ENCODE data around the gene MYBBP1A. TPM values are rescaled to one million over a fixed set of nuclear protein-coding genes. Genes with fewer than 3 reads are reported as not detected.

The MYBBP1A gene
- polyA plus RNA-seq, 3 donors = 29.9 to 32.4 (median 31.5) TPM

DNA sequence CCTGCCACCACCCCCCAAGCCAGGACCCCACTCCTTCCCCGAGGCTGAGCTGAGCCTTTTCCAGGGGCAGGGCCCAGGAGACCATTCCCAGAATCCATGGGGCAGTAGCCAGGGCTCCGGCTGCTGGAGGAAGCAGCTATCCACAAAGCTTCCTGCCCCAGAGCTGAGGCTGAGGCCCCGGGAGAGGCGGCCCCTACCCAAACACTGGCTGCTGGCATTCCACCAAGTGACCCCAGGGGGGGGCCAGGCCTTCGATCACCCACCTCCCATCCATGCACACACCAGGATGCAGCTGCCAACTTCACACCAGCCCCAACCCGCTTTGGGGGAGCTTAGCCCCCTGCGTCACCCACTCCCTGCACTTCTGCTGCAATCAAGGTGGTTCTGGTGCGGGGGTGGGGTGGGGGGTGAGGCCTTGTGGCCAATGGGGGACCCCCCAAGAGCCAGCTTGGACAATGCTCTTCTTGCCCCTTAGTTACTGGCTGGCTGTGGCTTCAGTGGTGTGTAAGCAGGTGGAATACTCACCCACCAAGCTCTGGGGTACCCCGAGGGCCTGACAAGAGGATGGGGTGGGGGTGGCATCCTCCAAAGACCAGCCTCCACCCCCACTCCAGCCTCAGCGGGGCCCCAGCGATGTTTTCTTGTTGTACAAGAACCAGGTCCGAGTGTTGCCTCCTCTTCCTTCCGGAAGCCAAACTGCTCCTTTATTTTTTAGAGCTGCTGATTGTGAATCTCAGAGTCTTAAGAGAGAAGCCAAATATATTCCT, 16.8 kb downstream of the MYBBP1A start:
- no peak for DNase-seq (ENCODE audit: low read depth in 3 of 3, low spot score in 2 of 3)

DNA sequence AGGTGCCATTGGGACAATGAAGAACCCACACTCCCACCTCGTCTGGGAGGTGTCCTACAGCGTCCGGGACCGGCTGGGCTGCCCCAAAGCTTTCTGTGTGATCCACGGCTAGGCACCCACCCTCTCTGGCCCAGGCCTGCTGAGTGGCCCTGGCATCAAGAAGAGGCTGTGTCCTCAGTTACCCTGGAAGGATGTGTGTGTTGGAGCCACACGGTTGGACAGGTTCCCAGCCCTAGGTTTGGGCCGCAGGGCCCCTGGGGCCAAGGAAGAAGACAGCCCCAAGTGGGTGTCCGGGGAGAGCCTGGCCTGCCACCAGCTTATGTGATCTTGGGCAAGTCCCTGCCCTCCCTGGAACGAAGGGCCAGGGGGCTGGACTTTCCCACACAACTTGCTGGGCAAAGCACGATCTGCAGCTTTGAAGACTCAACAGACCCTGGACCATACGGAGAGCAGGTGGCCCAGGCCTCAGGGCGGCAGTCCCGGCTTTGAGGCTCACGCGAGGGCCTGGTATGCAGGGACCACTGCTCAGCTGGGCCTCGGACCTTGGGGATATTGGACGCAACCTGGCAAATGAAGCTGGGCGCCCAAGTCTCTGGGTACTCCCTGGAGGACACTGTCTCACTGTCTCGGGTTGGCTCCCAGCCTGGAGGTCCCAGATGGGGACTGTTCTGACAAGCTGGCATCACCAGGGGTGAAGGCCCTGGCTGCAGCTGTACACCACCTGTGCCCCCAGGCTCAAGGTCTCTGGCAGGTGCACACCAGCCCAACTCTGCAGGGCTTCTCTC, 17.5 kb downstream of the MYBBP1A start:
- no peak for DNase-seq (ENCODE audit: low read depth in 3 of 3, low spot score in 2 of 3)

DNA sequence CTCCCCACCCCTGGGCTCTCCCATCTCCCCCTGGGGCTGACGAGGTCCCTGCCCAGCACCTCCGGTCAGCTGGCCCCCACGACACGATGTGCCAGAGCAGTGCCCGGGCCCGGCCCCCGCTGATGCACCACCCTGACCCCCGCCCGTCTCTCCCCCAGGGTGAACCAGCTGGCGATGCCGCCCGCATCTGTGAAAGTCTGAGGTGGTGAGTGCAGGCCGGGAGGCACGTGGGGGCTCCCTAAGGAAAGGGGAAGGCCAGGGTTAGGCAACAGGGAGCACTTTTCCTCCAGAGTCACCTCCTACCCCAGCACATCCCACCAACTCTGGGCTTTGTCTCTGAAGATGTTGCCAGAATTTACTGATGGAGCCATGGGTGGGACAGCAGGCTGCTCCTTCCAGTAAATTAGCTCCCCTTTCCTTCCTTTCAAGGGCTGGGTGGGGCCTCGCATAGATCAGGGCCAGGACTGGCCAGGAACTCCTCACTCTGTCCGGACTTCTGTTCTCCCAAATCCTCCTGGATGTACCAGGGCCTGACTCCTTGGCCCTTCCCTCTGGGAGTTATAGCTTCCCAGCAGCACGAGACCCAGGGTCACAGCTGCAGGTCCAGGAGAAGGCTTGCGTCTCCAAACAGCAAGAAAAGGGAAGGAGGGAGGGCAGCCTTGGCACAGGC, 18.3 kb downstream of the MYBBP1A start:
- no peak for DNase-seq (ENCODE audit: low read depth in 3 of 3, low spot score in 2 of 3)

DNA sequence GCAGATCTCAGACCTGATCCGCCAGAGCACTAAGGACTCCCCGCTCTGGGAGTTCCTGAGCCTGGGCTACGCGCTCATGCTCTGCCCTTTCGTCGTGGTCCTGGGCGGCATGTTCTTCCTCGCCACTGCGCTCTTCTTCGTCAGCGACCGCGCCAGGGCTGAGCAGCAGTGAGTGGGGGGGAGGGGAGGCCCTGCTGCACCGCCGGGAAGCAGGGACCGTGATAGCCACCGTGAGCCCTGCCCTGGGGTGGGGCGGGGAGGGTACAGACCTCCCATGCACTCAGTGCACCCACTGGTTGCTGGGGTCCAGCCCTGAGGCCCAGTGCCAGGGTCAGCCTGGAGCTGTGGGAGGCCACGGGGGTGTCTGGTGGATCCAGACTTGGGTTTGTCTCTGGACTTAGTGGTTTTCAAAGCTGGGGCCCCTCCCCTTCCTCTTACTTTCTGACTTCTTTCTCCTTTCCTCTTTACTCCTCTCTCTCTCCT, 18.9 kb downstream of the MYBBP1A start:
- no peak for DNase-seq (ENCODE audit: low read depth in 3 of 3, low spot score in 2 of 3)

DNA sequence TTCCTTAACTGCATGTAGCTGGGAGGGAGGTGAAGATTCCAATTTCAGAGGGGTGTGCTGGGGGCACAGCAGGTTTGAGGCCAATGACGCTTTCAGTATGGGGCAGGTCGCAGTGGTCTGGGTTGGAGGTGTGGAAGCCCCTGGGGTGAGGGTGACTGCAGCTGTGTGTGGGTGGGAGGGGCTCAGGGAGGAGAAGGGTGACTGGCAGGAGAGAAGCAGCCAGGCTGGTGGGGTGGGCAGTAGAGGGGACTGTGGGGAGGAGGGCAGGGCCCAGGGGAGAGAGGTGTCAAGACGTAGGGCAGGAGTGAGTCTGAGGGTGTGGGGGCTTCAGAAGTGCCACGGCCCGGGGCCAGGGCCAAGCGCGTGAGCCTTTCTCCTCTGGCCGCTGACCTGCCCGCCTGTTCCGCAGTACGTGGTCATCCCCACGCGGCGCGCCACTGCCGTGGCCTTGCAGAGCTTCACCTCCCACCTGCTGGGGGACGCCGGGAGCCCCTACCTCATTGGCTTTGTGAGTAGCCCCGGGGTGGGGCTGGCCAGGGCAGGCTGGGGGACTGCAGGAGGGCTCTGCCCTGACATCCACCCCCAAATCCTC, 19.4 kb downstream of the MYBBP1A start:
- no peak for DNase-seq (ENCODE audit: low read depth in 3 of 3, low spot score in 2 of 3)

- no peak for DNase-seq (ENCODE audit: low read depth in 3 of 3, low spot score in 2 of 3)
Observed at GRCh38 chr17:4534928-4535666, 20.1 kb downstream of the MYBBP1A start.

GRCh38 chr17:4534515-4534914, 20.7 kb downstream of the MYBBP1A start:
- no peak for DNase-seq (ENCODE audit: low read depth in 3 of 3, low spot score in 2 of 3)

DNA sequence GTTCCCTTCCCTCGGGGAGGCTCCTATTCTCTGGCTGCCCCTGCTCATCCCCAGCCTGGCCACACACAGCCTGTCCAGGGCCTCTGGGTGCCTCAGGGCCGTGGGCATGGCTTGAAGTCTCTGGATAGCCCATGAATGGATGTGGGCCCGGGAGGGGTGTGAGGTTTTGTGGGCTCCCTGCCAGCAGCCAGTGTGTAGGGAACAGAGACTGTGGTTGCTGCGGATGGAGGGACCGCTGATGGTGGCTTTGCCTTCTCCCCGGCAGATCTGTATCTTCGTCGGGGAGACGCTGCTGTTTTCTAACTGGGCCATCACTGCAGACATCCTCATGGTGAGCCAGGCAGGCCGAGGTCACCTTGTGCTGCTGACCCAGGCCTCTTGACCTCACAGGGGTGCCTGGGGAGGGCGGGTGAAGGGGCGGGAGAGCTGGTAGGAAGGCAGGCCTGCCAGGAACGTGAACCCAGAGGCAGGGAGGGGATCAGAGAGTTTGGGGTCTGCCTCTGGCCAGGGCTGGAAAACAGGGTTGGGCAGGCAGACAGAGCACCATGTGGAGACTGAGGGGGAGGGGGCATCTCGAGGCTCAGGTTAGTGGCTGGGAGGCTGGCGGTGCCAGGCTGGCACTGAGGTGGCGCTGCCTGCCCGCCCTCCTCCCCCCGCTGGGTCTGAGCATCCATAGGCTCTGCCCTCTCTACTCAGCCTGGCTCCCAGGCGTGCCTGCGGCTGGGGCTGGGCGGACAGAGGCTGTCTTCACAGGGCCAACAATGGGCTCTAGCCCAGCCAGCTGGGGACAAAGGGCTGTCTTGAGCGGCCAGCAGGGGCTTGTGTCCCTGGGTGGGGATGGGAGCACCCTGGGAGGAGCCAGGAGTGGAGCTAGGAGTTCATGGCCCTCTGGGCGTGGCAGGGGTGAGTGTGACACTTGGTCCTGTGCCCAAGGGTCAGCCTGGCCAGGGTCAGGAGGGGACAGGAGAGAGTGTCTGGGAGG, 21.4 kb downstream of the MYBBP1A start:
- DNase-seq (ENCODE audit: low read depth in 3 of 3, low spot score in 2 of 3) = no peak

GRCh38 chr17:4532860-4533522, 22.2 kb downstream of the MYBBP1A start:
- no peak for DNase-seq (ENCODE audit: low read depth in 3 of 3, low spot score in 2 of 3)

DNA sequence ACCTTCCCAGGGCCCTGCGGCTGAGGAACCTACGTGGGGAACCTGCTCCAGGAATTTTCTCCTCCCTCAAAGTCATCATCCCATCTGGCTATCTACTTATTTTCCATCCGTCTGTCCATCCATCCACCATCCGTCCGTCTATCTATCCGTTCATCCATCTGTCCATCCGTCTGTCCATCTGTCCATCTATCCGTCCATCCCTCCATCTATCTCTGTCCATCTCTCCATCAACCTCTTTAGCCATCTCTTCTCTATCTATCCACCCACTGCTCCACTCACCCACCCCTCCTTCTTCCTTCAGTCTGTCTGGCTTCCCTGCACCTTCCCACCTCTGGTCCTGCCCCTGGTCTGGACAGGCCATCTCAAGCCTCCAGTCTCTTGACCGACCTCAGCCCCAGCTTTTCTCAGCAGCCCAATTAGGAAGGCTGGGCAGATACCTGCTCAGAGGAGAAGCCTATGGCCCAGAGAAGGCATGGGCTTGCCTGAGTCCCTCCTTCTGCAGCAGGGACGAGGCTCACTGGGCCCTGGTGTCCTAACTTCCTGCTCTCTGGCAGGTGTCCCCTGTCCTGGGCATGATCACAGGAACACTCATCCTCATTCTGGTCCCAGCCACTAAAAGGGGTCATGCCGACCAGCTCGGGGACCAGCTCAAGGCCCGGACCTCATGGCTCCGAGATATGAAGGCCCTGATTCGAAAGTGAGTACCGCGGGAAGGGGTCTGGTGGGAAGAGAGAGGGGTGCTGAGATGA, 23.0 kb downstream of the MYBBP1A start:
- DNase-seq (ENCODE audit: low read depth in 3 of 3, low spot score in 2 of 3) = no peak

- no peak for DNase-seq (ENCODE audit: low read depth in 3 of 3, low spot score in 2 of 3)
Observed at GRCh38 chr17:4530799-4531730, 24.1 kb downstream of the MYBBP1A start.

DNA sequence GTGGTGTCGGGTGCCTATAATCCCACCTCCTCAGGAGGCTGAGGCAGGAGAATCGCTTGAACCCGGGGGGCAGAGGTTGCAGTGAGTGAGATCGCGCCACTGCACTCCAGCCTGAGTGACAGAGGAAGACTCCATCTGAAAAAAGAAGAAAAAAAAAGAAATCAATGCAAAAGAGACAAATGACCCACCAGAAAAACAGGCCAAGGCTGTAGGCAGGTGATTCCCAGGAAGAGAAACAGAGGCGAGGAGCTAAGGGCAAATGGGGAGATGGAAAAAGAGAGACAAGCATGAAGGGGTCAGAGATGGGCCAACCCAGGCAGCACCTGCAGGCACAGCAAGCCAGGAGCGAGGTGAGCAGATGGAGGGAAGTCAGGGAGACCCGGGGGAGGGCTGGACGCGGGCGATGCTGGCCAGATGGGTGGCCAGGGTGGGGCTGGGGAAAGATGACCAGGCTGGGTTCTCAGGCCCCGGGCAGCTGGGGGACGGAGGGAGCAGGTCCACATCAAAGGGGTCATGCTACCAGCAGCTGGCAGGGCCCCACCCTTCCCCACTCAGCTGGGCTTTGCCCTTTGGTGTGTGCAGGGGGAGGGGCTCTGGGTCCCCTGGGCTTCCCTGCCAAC, 25.5 kb downstream of the MYBBP1A start:
- no peak for DNase-seq (ENCODE audit: low read depth in 3 of 3, low spot score in 2 of 3)

- DNase-seq (ENCODE audit: low read depth in 3 of 3, low spot score in 2 of 3) = no peak
Observed at GRCh38 chr17:4527566-4528125, 27.5 kb downstream of the MYBBP1A start.

DNA sequence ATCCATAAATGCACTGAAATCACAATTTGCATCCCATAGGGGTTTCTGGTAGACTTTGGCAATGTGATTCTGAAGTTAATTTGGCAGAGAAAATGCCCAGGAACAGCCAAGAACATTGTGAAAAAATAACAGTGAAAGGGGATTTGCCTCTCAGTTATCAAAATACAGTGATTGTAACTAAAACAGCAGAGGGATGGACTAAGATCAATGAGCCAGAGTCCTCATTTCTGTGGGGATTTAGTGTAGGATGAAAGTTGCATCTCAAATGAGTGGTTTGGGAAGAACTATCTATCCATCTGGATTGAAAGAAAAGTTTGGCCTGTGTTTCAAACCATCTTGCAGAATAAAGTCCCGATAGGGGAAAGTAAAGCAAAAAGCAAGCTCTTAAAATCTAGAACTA, 28.1 kb downstream of the MYBBP1A start:
- no peak for DNase-seq (ENCODE audit: low read depth in 3 of 3, low spot score in 2 of 3)

GRCh38 chr17:4525691-4526397, 29.3 kb downstream of the MYBBP1A start:
- DNase-seq (ENCODE audit: low read depth in 3 of 3, low spot score in 2 of 3) = no peak
